ENCODE results near the gene CSH2.

Gene CSH2

DNA sequence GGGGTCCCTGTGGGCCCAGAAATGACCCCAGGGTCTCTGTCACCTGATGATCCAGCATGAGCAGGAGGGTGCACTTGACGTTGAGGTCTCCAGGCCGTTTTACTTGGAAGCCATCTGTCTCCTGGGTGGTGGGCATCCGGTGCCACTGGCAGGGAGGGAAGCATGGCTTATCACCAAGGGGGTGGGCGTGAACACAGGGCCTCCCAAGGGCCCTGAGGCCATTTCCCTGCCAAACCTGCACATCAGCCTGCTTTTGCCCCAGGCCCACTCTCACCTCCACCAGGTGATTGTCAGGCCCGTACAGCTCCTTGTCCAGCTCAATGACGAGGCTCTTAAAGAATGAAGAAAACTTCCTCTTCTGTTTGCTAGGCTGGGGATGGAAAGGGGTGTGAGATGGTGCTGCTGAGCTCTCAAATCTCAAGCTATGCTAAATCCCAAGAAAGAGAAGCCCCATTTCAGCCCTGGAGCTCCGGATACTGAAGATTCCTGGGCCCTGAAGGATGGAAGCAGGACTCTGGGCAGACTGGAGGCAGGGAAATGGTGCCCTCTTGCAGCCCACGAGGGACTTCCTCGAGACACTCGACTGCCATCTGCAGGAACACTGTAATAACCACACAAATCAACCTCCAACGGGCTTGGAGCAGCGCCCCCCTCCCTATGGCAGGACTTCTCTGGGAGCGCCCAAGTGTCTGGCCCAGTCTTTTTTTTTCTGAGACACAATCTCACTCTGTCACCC is 38.9 kb downstream of the CSH2 start:
- Mint-ChIP-seq H3K27me3 (no peaks in the 10 kb centered on the region), H3K9me3 (ENCODE audit: low read depth) (no peaks in the 10 kb centered on the region), H3K36me3 (peaks cover 5% of the 10 kb centered on the region), H3K4me3 (no peak overlapping the region), H3K27ac (peak overlapping the region; percentile 37), H3K4me1 (ENCODE audit: low read depth) (peaks cover 56% of the 10 kb centered on the region)

DNA sequence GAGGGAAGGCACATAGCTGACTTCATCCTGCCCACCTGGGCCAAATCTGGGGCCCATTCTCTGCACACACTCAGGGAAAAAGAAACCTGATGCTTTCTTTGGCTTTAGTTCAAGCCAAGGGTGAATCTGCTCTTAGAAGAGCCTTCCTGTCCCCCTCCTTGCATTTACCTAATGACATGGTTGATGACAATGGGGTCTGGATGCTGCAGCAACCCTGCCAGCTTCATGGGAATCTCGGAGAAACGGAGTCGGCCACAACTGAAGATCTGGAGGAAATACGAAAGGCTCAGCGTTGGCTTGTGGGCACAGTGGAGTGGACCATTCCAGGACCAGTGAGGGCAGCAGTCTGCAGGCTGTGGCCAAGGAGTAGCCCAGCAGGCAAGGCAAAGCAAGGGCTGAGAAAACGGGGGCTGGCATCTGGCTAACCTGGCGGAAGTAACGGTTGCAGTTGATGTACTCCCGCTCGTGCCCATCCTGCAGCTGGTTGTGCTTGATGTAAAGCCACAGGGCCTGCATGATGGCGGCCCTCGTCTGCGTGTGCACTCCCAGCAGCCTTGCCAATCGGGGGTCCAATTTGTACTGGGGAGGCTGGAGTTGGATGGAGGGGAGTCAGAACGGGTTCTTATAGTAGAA is 39.6 kb downstream of the CSH2 start:
- Mint-ChIP-seq H3K27me3 (no peaks in the 10 kb centered on the region), H3K4me1 (ENCODE audit: low read depth) (peaks cover 57% of the 10 kb centered on the region), H3K9me3 (ENCODE audit: low read depth) (no peaks in the 10 kb centered on the region), H3K27ac (peak overlapping the region; percentile 72), H3K36me3 (peaks cover 5% of the 10 kb centered on the region), H3K4me3 (no peak overlapping the region)

DNA sequence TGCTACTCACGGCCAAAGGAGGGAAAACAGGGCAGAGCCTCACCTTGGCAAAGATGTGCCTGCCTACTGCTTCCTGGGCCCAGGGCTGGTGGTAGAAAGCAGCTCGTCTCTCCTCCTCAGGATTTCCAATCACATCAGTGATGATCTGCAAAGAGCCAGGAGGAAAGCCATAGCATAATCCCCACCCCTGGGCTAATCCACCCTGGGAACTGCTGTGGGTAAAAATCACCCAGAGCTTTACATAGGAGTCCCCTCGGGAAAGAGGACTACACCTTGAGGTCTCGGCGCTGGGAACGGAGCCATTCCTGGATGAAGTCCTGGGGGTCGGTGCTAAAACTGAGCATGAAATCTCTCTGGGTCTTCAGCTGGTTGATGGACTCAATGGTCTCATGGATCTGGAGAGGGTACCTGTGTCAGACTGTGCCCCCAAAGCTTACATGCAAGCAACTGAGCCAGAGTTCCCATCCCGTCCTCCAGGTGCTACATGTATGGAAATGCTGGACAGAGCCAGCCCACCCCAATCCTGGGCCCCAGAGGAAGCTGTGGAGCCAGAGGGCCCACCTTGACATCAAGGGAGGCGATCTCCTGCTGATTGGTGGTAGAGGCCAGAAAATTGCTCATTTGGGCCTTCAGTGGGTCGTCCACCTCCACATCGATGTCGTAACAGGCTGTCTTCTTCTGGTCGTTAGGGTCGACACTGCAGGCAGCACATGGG is 40.3 kb downstream of the CSH2 start:
- Mint-ChIP-seq H3K4me3 (no peak overlapping the region), H3K27ac (peak overlapping the region; percentile 46), H3K9me3 (ENCODE audit: low read depth) (no peaks in the 10 kb centered on the region), H3K4me1 (ENCODE audit: low read depth) (peaks cover 59% of the 10 kb centered on the region), H3K36me3 (peaks cover 7% of the 10 kb centered on the region), H3K27me3 (no peaks in the 10 kb centered on the region)

DNA sequence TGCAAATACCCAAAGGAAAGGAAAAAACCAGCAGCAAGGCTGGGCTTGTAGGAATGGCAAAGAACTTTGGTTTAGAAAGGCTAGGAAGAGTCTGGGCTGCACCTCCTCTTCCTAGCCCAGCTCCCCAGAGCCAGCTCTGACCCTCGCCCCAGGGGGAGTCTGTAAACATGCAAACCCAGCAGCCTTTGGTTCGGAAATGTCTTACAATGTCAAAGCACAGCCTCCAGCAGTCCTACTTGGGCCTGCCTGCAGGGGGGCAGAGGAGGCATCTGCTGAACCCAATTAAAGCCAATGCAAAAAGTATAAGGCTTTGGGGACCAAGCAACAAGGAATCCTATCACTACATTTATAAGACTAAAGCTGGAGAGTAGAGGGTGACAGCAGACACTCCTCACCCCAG is 41.0 kb downstream of the CSH2 start:
- Mint-ChIP-seq H3K36me3 (peaks cover 10% of the 10 kb centered on the region), H3K9me3 (ENCODE audit: low read depth) (no peaks in the 10 kb centered on the region), H3K4me3 (peak overlapping the region; percentile 27), H3K4me1 (ENCODE audit: low read depth) (peaks cover 61% of the 10 kb centered on the region), H3K27me3 (no peaks in the 10 kb centered on the region), H3K27ac (peak overlapping the region; percentile 100)

DNA sequence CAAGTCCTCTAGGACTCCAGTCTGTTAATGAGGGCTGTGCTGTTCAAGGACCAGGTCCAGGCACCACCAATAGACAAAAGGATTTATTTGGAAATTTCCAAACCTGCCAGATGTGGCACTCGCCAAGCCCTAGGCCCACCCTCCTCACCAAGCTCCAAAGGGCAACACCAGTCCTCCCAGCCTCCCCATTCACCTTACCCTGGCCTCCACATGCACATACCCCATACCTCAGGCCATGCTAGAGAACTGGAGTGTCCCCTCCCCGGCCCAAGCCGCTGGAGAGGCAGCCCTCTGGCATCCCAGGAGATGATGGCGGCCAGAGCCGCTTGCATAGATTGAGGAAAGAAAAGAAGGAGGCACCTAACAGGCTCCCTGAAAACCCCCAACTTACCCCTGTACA is 41.5 kb downstream of the CSH2 start:
- Mint-ChIP-seq H3K27ac (peak overlapping the region; percentile 100), H3K4me1 (ENCODE audit: low read depth) (peaks cover 61% of the 10 kb centered on the region), H3K9me3 (ENCODE audit: low read depth) (no peaks in the 10 kb centered on the region), H3K27me3 (no peaks in the 10 kb centered on the region), H3K4me3 (peak overlapping the region; percentile 34), H3K36me3 (peaks cover 10% of the 10 kb centered on the region)

DNA sequence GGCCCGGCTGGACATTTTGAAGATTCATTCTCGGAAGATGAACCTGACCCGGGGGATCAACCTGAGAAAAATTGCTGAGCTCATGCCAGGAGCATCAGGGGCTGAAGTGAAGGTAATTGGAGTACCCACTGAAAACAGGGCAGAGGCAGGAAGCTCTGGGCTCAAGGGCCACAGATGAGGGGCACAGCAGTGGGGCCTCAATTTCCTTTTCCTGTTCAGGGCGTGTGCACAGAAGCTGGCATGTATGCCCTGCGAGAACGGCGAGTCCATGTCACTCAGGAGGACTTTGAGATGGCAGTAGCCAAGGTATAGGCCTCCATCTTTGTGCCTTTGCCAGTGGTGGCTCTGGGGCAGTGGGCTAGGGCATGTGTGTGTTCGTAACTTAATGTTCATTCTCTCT is 42.0 kb downstream of the CSH2 start:
- Mint-ChIP-seq H3K9me3 (ENCODE audit: low read depth) (no peaks in the 10 kb centered on the region), H3K27me3 (no peaks in the 10 kb centered on the region), H3K4me1 (ENCODE audit: low read depth) (peaks cover 57% of the 10 kb centered on the region), H3K27ac (peak overlapping the region; percentile 100), H3K36me3 (peaks cover 10% of the 10 kb centered on the region), H3K4me3 (peak overlapping the region; percentile 49)

DNA sequence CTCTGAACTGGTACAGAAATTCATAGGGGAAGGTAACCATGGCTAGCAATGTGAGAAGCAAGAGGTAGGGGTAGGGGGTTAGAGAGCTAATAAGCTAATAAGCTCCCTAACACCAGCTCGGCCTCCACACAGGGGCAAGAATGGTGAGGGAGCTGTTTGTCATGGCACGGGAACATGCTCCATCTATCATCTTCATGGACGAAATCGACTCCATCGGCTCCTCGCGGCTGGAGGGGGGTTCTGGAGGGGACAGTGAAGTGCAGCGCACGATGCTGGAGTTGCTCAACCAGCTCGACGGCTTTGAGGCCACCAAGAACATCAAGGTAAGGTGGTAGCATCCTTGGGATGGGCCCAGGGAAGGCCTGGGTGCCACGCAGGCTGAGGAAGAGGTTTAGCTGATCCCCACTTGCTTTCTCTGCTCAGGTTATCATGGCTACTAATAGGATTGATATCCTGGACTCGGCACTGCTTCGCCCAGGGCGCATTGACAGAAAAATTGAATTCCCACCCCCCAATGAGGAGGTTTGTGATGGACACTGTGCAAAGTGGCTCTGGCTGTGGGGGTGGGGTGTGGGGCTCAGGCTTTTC is 42.5 kb downstream of the CSH2 start:
- H3K27me3 Mint-ChIP-seq: no peaks in the 10 kb centered on the region
- H3K4me3 Mint-ChIP-seq: peak overlapping the region; percentile 56
- H3K9me3 Mint-ChIP-seq (ENCODE audit: low read depth): no peaks in the 10 kb centered on the region
- H3K27ac Mint-ChIP-seq: peak overlapping the region; percentile 100
- peaks cover 12% of the 10 kb centered on the region for H3K36me3 Mint-ChIP-seq
- H3K4me1 Mint-ChIP-seq (ENCODE audit: low read depth): peaks cover 60% of the 10 kb centered on the region

DNA sequence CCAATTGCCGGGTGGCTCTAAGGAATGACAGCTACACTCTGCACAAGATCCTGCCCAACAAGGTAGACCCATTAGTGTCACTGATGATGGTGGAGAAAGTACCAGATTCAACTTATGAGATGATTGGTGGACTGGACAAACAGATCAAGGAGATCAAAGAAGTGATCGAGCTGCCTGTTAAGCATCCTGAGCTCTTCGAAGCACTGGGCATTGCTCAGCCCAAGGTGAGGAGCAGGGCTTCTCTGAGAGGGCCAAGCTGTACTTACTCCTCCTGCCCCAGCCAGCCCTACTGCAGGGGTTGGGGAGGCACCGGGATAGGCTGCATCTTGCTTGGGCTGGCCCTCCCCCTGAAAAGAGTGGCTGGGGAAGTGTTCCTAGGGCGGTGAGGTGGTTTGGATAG is 43.2 kb downstream of the CSH2 start:
- Mint-ChIP-seq H3K4me1 (ENCODE audit: low read depth) (peaks cover 62% of the 10 kb centered on the region), H3K27me3 (no peaks in the 10 kb centered on the region), H3K27ac (peak overlapping the region; percentile 100), H3K36me3 (peaks cover 15% of the 10 kb centered on the region), H3K9me3 (ENCODE audit: low read depth) (no peaks in the 10 kb centered on the region), H3K4me3 (peak overlapping the region; percentile 56)

DNA sequence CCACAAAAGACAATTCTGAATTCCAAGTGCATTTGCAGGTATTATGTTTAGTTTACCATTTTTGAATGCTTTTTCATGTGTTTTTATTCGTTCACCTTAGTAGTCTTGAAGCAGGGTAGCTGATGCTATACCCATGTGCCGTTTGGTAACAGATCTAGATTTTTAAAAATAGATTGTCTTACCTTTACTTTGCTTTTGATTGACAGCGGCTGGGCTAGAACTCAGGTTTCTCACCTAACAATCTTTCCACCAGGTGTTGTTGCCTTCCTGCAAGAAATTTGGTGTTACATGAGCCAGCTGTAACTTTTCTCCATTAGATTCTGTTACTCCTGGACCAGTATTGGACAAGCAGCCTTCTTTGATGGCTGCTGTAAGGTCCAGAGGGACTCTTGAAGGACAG is 44.5 kb downstream of the CSH2 start:
- no peaks in the 10 kb centered on the region for H3K9me3 Mint-ChIP-seq (ENCODE audit: low read depth)
- H3K27ac Mint-ChIP-seq: peak overlapping the region; percentile 100
- no peaks in the 10 kb centered on the region for H3K27me3 Mint-ChIP-seq
- H3K36me3 Mint-ChIP-seq: peaks cover 15% of the 10 kb centered on the region
- H3K4me3 Mint-ChIP-seq: peak overlapping the region; percentile 96
- H3K4me1 Mint-ChIP-seq (ENCODE audit: low read depth): peaks cover 65% of the 10 kb centered on the region

DNA sequence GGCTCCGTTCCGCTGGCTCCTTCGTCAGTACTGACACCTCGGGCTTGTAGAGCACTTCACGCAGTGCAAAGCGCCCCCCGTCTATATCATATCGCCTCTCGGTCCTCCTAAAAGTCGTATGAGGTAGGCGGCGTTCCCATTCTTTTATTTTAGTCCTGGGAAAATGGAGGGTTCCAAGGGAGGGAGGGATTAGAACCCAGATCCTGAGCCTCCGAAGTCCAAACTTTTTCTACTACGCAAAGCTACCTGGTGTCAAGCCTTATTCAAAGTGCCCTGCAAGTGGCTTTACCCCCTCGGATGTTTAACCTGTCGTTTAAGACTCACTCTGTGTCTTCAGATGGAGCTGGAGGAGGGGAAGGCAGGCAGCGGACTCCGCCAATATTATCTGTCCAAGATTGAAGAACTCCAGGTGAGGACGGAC is 45.7 kb downstream of the CSH2 start:
- Mint-ChIP-seq H3K9me3 (ENCODE audit: low read depth) (no peaks in the 10 kb centered on the region), H3K36me3 (peaks cover 17% of the 10 kb centered on the region), H3K27me3 (no peaks in the 10 kb centered on the region), H3K4me3 (peak overlapping the region; percentile 96), H3K4me1 (ENCODE audit: low read depth) (peaks cover 70% of the 10 kb centered on the region), H3K27ac (peak overlapping the region; percentile 100)

DNA sequence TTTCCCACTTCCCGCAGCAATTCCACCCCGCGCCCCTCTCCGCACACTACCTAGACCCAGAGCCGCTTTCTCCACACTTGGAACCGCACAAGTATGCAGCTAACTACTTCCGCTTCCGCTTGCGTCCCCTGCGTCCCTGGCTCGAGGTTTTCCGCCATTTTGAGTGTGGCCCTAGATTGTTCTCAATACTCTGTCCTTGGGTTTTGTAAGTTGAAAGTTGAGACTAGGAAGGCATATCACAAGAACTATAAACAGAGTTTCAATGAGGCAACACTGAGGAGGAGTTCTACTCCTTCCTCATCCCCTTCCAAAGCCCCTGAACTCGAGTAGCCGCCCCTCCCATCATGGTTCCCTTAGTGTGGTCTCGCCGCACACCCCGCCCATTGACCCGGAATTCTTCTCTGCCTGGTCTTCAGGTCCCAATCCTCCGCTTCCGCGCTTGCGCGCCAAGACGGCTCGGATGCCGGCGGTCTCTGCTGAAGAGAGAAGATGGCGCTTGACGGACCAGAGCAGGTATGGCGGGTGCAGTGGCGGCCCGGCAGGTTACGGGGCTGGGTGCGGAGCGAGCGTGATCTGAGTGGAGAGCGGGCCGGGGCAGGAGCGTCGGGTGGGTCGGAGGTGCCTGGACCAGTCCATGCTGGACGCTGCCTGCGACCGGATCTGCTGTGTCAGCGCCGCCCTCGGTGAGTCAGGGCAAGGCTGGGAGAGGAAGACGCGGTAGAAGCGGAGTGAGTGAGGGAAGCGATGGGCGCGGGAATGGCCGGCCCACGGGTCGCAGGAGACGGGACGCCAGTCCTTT is 46.3 kb downstream of the CSH2 start, which contains the start of the genes FTSJ3 and PSMC5:
TSS of gene FTSJ3 (minus strand) at position 662 of the 799 bp plus-strand sequence. CDS start 761 bp downstream, outside the sequence.
TSS of gene PSMC5 (plus strand) at position 430 of the 799 bp plus-strand sequence. CDS start at position 490, 60 bp downstream.
- Mint-ChIP-seq H3K4me1 (ENCODE audit: low read depth) (peaks cover 69% of the 10 kb centered on the region), H3K36me3 (peaks cover 17% of the 10 kb centered on the region), H3K9me3 (ENCODE audit: low read depth) (no peaks in the 10 kb centered on the region), H3K4me3 (peak within 1 kb of the TSS; percentile 96), H3K27ac (peak within 1 kb of the TSS; percentile 100), H3K27me3 (no peaks in the 10 kb centered on the region)

DNA sequence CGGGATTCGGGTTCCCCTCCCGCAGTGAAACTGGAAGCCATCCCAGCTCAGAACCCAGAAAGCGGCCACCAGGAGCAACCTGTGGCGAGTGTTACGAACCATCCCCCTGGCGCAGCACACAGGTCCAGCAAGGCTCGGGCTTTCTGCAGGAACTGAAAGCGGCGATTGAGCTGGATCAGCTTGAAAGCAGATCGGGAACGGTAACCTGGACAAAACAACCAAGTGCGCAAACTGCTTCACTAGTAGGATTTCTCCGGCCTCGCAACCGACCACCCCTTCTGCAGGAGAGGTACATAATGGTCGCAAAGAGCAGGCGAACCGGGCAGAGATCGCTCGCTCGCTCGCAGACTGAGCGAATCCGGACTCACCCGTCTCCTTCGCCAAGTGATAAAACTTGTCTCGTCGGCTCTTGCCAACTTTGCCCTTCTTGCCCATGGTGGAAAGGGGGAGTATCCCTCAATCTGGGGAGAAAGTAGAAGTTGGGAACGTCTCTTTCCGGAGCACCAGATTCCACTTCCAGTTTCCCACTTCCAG is 46.9 kb downstream of the CSH2 start:
- Mint-ChIP-seq H3K4me1 (ENCODE audit: low read depth) (peaks cover 67% of the 10 kb centered on the region), H3K4me3 (peak overlapping the region; percentile 96), H3K27ac (peak overlapping the region; percentile 100), H3K9me3 (ENCODE audit: low read depth) (no peaks in the 10 kb centered on the region), H3K36me3 (peaks cover 21% of the 10 kb centered on the region), H3K27me3 (no peaks in the 10 kb centered on the region)

DNA sequence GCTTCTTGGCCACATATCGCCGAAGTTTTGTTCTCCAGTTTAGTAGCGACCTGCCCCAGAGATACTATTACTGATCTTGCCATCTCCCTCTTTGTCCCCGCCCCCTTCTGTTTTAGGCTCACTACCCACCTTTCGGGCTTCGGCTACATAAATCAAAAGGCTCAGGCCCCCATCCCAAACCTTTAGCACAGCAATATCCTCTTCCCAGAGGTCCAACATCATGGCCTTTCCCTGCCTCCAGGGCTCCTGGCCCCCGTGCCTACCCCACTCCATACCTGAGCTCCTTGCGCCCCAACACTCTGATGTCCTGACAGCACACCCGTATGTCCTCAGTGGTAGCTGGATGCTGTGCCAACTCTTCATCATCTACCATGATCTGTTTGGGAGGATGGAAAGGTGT is 49.1 kb downstream of the CSH2 start:
- Mint-ChIP-seq H3K36me3 (peaks cover 15% of the 10 kb centered on the region), H3K9me3 (ENCODE audit: low read depth) (no peaks in the 10 kb centered on the region), H3K27me3 (no peaks in the 10 kb centered on the region), H3K27ac (peak overlapping the region; percentile 73), H3K4me3 (peak overlapping the region; percentile 96), H3K4me1 (ENCODE audit: low read depth) (peaks cover 47% of the 10 kb centered on the region)
